Right ventricle myocardium superior (tissue), 1 donor: Measurements from ENCODE around the gene TMEM233. TPM values are rescaled to one million over a fixed set of nuclear protein-coding genes. Genes with fewer than 3 reads are reported as not detected.
"Not testable (repeated sequence)": the region's sequence is repeated elsewhere in the genome, so short reads cannot be mapped to it uniquely, and the experiment has no call there.

ENCODE experiments used
- ATAC-seq: fragments of 200-7000 bp; cut with Tn5 transposase; one replicate; pipeline ENCODE4 v1.9.1; 2020; ENCODE audit warnings: mild to moderate bottlenecking; ENCODE audit not compliant: poor library complexity
- DNase-seq: peaks from one replicate; pipeline ENCODE4 v3.0.0-alpha.2; 2020
- intact Hi-C: fragments of 100-400 bp; cut with DNase I; formaldehyde crosslinking; loops from one replicate; pipeline ENCODE4 v1.11.2; 2022
- total RNA-seq: library from RNA; stranded (reverse); fragmentation: NEBNext Ultra II Directional; extraction: Animal tissue kit (Norgen Biotek cat#: 25700); gene quantifications from one replicate; pipeline ENCODE4 v1.2.1, GENCODE V29; 2021
- donor health status: DM: no; HTN: yes; CAD: no; lungs with severe emphysema.

Gene TMEM233
- total RNA-seq, 1 donor from 2014 or later, result 0.13 TPM

GRCh38 chr12:119642986-119643385, 49.4 kb downstream of the TMEM233 start:
- intact Hi-C loops, result no loop called here
- DNase-seq, result no peak
- ATAC-seq, result no peak

DNA sequence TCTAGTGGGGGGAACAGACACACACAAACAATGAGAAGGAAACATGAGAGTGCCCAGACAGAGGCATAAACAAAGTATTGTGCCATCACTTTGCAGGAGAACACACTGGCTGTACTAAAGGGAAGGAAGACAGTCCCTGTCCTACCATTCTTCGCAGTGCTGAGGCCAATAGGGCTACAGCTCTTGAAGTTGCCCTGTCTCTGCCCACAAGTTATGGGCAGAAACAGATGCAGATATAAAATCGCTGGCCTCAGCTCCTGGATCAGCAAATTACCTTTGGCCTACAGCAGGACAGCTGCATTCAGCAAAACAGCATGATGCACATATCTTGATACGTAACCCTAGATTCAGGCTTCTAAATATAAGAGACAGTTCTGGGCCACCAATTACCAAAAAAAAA, 51.4 kb downstream of the TMEM233 start:
- intact Hi-C loops, result no loop called here
- no peak for ATAC-seq
- no peak for DNase-seq

DNA sequence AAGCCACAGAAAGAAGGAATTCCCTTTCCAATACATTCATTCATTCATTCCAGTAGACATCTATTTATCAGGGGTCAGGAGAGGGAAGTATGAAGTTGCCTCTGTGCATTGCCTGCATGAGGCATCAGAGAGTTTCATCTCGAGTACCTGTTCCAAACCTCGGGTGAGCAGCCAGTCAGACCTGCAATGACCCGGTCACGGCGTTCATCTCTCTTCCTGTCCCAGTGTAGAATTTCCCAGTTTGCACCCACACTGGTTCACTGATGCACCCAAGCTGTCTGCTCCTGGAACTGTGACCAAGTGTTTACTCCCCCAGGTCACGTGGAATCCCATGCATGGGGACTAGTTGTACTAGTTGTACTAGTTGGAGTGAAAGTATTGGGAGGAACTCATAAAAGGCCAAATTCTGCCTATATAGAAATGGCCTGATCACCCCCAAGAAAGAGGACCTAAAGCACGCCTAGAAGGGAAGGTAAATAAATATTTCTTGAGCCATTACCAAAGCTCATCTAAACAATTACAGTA, 52.0 kb downstream of the TMEM233 start:
- no peak for ATAC-seq
- DNase-seq, result no peak

DNA sequence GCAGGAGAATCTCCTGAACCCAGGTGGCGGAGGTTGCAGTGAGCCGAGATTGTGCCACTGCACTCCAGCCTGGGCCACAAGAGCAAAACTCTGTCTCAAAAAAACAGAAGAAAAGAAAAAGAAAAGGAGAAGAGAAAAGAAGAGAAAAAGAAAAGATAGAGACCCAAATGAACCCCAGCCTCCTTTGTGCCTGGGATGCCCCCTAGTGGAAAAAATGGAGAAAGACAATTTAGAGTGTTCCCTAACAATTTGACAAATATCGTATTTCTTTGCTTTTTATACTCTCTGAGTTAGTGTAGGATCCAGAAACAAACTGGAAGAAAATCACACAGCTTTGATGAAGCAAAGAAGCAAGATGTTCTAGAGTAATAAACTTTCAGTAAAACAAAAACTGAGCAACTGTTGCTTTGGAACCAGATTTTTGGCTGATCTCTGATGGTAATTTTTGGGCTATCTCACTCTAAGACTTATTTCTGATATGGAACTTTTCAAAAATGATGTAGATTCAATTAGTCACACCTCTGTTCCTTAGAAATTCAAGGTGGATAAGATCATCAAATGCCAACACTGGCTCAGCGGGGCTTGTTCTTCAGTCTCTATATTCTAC, 55.7 kb downstream of the TMEM233 start:
- ATAC-seq (no peak), DNase-seq (no peak)
- intact Hi-C loops, result no loop called here

More for the DNA sequence above, 52.0 kb downstream of the TMEM233 start:
- intact Hi-C loops, result no loop called here

DNA sequence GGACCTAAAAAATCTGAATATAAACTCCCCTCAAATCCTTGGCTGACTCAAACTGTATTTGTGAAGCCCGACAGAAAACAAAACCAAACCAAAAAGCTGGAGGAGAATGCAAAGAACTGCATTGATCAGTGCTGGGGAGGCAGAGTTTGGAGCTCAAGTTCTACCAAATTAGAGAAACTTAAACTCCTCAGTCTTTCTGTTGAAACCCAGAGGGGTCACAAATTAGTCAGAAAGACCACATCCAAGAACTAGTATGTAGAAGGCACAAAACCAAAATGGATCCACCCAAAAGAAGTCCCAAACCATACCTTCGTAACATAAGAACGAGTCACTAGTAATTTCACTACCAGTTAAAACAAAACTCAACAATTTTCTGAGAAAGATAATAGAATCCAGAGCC, 59.1 kb downstream of the TMEM233 start:
- ATAC-seq (no peak), DNase-seq (no peak)
- intact Hi-C loops, result no loop called here

- ATAC-seq, intact Hi-C loops, DNase-seq: not testable (repeated sequence)
These were observed 63.4 kb downstream of the TMEM233 start for GRCh38 chr12:119657001-119657400.

DNA sequence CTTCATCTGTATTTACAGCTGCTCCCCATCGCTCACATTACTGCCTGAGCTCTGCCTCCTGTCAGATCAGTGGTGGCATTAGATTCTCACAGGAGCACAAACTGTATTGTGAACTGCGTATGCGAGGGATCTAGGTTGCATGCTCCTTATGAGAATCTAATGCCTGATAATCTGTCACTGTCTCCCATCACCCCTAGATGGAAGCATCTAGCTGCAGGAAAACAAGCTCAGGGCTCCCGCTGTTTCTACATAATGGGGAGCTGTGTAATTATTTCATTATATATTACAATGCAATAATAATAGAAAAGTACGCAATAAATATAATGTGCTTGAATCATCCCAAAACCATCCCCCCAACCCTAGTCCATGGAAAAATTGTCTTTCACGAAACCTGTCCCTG, 64.6 kb downstream of the TMEM233 start:
- intact Hi-C loops, ATAC-seq, DNase-seq: not testable (repeated sequence)

GRCh38 chr12:119659289-119659897, 65.8 kb downstream of the TMEM233 start:
- DNase-seq (no peak), ATAC-seq (no peak)
- intact Hi-C loops, result no loop called here

DNA sequence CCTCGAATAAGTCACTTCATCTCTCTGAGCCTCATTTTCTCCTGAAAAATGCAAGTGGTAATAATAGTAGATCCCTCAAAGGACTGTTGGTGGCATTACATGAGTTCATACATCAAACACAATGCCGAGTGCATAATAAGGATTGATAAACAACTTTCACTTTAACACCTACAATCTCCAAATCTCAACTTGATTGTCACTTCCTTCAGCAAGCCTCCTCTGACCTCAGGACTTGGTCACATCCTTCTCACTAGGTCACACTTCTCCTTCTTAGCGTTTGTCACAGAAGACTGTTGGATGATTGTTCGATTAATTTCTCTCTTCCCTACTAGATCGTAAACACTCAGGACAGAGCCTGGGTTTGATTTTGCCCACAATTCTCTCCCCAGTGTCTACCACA, 66.5 kb downstream of the TMEM233 start:
- DNase-seq, result no peak
- ATAC-seq, result no peak
- intact Hi-C loops, result loop anchor here (10.0 kb wide), 1 partner anchor 125 kb away; no protein-coding TSS in a partner anchor

GRCh38 chr12:119661882-119662281, 68.3 kb downstream of the TMEM233 start:
- DNase-seq (no peak), ATAC-seq (no peak)
- intact Hi-C loops, result loop anchor here (10.0 kb wide), 1 partner anchor 123 kb away; no protein-coding TSS in a partner anchor

DNA sequence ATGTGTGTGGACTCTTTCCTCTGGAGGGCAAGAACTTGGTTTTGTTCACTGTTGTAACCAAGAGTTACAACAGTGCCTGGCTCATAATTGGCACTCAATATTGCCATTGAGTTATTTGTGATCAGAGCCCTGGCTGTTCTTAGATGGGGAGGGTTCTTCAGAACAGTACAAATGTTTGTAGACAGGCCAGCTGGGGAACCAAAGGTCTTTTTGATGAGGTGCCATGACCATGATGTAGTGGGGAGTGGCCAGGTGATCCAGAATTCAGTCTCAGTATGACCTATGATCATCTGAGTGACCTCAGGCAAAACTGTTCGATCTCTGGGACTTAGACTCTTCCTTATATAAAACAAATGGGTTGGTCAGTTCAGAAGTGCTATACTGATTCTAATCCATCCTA, 71.1 kb downstream of the TMEM233 start:
- intact Hi-C loops, result loop anchor here (10.0 kb wide), 1 partner anchor 120 kb away; no protein-coding TSS in a partner anchor
- no peak for ATAC-seq
- no peak for DNase-seq

DNA sequence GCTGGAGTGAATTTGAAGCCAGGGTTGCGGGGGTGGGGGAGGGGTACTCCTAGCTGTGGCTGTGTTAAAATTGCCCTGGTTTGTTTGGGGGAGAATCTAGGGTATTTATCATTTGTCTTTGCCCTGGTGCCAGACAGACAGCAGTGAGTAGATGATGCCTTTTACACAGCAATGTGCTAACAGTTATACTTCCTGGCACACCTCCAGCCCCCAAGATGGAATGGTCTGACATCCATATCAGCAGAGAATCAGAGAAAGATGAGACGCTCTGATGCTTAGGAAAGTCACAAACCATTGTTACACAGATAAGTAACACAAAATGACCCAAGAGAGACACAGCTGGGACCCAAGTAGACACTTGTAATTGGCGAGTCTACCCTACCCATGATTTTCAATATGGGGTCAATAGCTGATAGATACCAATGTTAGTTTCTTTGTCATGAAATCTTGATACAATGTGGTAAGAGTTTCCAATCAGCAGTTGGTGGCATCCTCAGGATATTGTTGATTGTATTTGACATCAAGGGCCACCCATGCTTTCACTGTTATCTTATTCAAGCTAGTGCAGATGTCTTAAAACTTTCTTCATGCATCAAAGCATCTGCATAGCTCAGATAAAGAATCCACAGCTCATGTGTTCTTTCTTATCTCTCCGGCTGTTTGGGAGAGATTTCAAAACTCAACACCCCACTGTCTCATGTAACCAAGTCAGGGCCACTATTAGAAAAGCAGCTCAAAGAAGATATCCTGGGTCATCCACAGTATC, 71.8 kb downstream of the TMEM233 start:
- intact Hi-C loops, result loop anchor here (10.0 kb wide), 1 partner anchor 119 kb away; no protein-coding TSS in a partner anchor
- DNase-seq (no peak), ATAC-seq (no peak)

- intact Hi-C loops, result loop anchor here (10.0 kb wide), 1 partner anchor 118 kb away; no protein-coding TSS in a partner anchor
- DNase-seq, result no peak
- ATAC-seq, result no peak
These were observed 72.7 kb downstream of the TMEM233 start for GRCh38 chr12:119666226-119666795.

- intact Hi-C loops, result loop anchor here (10.0 kb wide), 1 partner anchor 118 kb away; no protein-coding TSS in a partner anchor
- DNase-seq, result no peak
- ATAC-seq, result peak; percentile 9
These were observed 73.5 kb downstream of the TMEM233 start for GRCh38 chr12:119666900-119667576.

GRCh38 chr12:119667577-119668323, 74.2 kb downstream of the TMEM233 start, which contains the start of gene PRKAB1:
Gene PRKAB1 (plus strand): TSS chr12:119668133. CDS start chr12:119668245, 112 bp downstream.
- ATAC-seq (peak; percentile 100), DNase-seq (peak; percentile 97)
- intact Hi-C loops, result loop anchor here (10.0 kb wide), 1 partner anchor 117 kb away; no protein-coding TSS in a partner anchor

DNA sequence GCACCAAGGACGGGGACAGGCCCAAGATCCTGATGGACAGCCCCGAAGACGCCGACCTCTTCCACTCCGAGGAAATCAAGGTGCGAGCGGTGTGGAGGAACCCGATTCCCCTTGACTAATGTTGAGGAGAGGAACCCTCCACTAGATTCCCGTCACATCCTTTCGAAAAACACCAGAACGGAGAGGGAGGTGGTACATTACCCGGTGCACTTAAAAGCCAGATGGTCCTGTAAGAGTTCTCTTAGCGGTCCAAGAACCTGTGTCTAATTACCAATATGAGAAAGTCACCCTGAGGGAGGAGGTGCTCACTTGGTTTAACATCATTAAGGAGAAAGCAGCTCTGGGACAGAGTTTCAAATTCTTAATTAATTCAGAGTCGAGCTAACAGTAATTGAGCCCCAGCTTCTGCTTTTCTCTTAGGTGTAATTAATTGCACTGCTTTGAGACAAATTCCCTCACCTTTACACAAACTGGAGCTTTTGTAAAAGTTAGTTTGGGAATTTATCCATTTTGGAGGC, 74.8 kb downstream of the TMEM233 start:
- intact Hi-C loops, result loop anchor here (10.0 kb wide), 1 partner anchor 116 kb away; no protein-coding TSS in a partner anchor
- ATAC-seq (no peak), DNase-seq (no peak)
